Astrocyte of the hippocampus (primary cell): Measurements from ENCODE around the gene AGFG2.
A peak's percentile ranks its signal among the peaks of the same experiment; 100 is the strongest.

ENCODE experiments used
- DNase-seq: peaks from one replicate; pipeline ENCODE4 v3.0.0; 2011; ENCODE audit warnings: low read depth, low spot score

The AGFG2 gene

GRCh38 chr7:100572281-100572948 is 33.4 kb downstream of the AGFG2 start:
- DNase-seq, result no peak

GRCh38 chr7:100572949-100573675 is 34.1 kb downstream of the AGFG2 start:
- no peak for DNase-seq

GRCh38 chr7:100573691-100574361 is 34.8 kb downstream of the AGFG2 start, which contains the start of gene SAP25:
TSS of gene SAP25 (minus strand) at chr7:100573900. CDS start at chr7:100573742, 158 bp downstream.
- no peak for DNase-seq

GRCh38 chr7:100574362-100575205 is 35.6 kb downstream of the AGFG2 start:
- no peak for DNase-seq

GRCh38 chr7:100575206-100575631 is 36.2 kb downstream of the AGFG2 start:
- no peak for DNase-seq

- no peak for DNase-seq
Observed at GRCh38 chr7:100575746-100576383, 36.9 kb downstream of the AGFG2 start.

GRCh38 chr7:100576384-100576993 is 37.5 kb downstream of the AGFG2 start:
- no peak for DNase-seq

GRCh38 chr7:100577103-100577502 is 38.1 kb downstream of the AGFG2 start:
- no peak for DNase-seq

- DNase-seq, result no peak
Observed at GRCh38 chr7:100577507-100577906, 38.5 kb downstream of the AGFG2 start.

GRCh38 chr7:100578246-100579183 is 39.5 kb downstream of the AGFG2 start:
- DNase-seq, result no peak

- DNase-seq, result no peak
Observed at GRCh38 chr7:100580466-100581283, 41.7 kb downstream of the AGFG2 start.

GRCh38 chr7:100582041-100582579 is 43.1 kb downstream of the AGFG2 start:
- no peak for DNase-seq

GRCh38 chr7:100582650-100583049 is 43.6 kb downstream of the AGFG2 start:
- DNase-seq, result no peak

- peak; percentile 50 for DNase-seq
Observed at GRCh38 chr7:100583132-100584053, 44.4 kb downstream of the AGFG2 start.

- no peak for DNase-seq
Observed at GRCh38 chr7:100584054-100584682, 45.2 kb downstream of the AGFG2 start.

GRCh38 chr7:100584683-100585510 is 45.9 kb downstream of the AGFG2 start:
- DNase-seq, result peak; percentile 68
